ENCODE measurements around the gene C2CD2.

DNA sequence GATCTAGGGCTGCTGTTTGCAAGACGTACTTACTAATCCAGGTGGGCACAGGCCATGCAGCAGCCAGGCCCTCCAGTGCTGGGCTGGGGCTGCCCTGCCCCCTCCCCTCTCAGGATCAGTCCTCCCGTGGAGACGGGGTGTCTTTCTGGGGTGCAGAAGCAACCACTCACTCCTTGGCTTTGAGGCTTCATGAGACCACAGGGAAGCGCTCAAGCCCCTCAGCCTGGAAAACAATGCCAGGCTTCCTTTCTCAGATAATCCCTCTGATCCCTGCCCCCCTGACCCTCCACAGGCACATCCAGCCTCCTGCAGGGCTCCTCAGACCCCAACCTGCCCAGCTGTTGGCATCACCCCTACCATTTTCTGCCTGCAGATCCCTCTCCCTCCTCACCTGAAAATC is 13.9 kb upstream of the C2CD2 start:
- TF ChIP-seq, protein P1, sequence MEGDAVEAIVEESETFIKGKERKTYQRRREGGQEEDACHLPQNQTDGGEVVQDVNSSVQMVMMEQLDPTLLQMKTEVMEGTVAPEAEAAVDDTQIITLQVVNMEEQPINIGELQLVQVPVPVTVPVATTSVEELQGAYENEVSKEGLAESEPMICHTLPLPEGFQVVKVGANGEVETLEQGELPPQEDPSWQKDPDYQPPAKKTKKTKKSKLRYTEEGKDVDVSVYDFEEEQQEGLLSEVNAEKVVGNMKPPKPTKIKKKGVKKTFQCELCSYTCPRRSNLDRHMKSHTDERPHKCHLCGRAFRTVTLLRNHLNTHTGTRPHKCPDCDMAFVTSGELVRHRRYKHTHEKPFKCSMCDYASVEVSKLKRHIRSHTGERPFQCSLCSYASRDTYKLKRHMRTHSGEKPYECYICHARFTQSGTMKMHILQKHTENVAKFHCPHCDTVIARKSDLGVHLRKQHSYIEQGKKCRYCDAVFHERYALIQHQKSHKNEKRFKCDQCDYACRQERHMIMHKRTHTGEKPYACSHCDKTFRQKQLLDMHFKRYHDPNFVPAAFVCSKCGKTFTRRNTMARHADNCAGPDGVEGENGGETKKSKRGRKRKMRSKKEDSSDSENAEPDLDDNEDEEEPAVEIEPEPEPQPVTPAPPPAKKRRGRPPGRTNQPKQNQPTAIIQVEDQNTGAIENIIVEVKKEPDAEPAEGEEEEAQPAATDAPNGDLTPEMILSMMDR (conservative IDR thresholded peaks at IDR 0.05; ENCODE audit: low read length), result no peak
- TF ChIP-seq EZH2phosphoT487 (IDR thresholded peaks at IDR 0.05; ENCODE audit: borderline replicate concordance), result no peak
